ENCODE results near the gene ZNF227.
"Not testable (repeated sequence)": the region's sequence is repeated elsewhere in the genome, so short reads cannot be mapped to it uniquely, and the experiment has no call there.

The ZNF227 gene

GRCh38 chr19:44212250-44212865 lies at the start of gene ZNF227:
Gene ZNF227 (plus strand): TSS chr19:44212532. CDS start chr19:44217793, 5,261 bp downstream.
- peak; percentile 61 to 76 for DNase-seq (ENCODE audit: low read depth in 1 of 2, low spot score in 1 of 2)

GRCh38 chr19:44163789-44164188 lies 48.5 kb upstream of the ZNF227 start:
- no peak for DNase-seq (ENCODE audit: low read depth in 1 of 2, low spot score in 1 of 2)

GRCh38 chr19:44164327-44164672 lies 48.0 kb upstream of the ZNF227 start:
- DNase-seq (ENCODE audit: low read depth in 1 of 2, low spot score in 1 of 2), result no peak

- DNase-seq (ENCODE audit: low read depth in 1 of 2, low spot score in 1 of 2), result peak; percentile 63 to 81
Observed at GRCh38 chr19:44164673-44165512, 47.4 kb upstream of the ZNF227 start, which contains the start of gene ZNF226. Gene ZNF226 (plus strand): TSS chr19:44165100. CDS start chr19:44170081, 4,981 bp downstream.

GRCh38 chr19:44170660-44171059 lies 41.7 kb upstream of the ZNF227 start:
- not testable (repeated sequence) for DNase-seq (ENCODE audit: low read depth in 1 of 2, low spot score in 1 of 2)

DNA sequence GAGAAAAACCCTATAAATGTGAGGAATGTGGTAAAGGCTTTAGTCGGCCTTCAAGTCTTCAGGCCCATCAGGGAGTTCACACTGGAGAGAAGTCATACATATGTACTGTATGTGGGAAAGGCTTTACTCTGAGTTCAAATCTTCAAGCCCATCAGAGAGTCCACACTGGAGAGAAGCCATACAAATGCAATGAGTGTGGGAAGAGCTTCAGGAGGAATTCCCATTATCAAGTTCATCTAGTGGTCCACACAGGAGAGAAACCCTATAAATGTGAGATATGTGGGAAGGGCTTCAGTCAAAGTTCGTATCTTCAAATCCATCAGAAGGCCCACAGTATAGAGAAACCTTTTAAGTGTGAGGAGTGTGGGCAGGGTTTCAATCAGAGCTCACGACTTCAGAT lies 35.7 kb upstream of the ZNF227 start:
- no peak for DNase-seq (ENCODE audit: low read depth in 1 of 2, low spot score in 1 of 2)

DNA sequence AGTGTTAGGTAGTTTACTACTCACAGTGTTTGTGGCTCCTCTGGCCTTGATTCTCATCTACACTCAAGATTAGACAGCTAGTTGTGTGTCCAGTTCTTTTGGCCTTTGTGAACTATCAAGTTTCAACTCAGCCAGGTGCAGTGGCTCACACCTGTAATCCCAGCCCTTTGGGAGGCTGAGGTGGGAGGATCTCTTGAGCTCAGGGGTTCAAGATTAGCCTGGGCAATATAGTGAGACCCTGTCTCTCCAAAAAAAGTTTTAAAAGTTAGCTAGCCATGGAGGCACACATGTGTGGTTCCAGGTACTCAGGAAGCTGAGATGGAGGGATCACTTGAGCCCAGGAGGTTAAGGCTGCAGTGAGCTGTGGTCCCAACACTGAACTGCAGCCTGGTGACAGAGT lies 31.4 kb upstream of the ZNF227 start:
- no peak for DNase-seq (ENCODE audit: low read depth in 1 of 2, low spot score in 1 of 2)

DNA sequence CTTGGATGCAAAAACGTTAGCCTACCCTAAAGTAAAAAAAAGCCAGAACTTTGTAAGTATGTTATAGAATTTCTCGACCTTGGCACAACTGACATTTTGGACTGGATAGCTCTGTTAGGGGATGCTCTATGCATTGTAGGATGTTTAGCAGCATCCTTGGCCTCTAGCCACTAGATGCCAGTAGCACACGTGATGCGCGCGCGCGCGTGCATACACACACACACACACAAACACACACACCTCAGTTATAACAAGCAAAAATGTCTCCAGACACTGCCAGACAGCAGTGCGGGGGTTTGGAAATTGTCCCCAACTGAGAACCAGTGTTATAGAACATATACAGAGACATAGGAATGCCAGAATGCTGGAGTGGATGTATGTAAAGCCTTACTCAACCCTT lies 30.2 kb upstream of the ZNF227 start:
- DNase-seq (ENCODE audit: low read depth in 1 of 2, low spot score in 1 of 2), result no peak

- DNase-seq (ENCODE audit: low read depth in 1 of 2, low spot score in 1 of 2), result no peak
Observed at GRCh38 chr19:44190020-44190419, 22.3 kb upstream of the ZNF227 start.

- DNase-seq (ENCODE audit: low read depth in 1 of 2, low spot score in 1 of 2), result no peak
Observed at GRCh38 chr19:44192127-44192526, 20.2 kb upstream of the ZNF227 start.

GRCh38 chr19:44196772-44197171 lies 15.6 kb upstream of the ZNF227 start:
- no peak for DNase-seq (ENCODE audit: low read depth in 1 of 2, low spot score in 1 of 2)

DNA sequence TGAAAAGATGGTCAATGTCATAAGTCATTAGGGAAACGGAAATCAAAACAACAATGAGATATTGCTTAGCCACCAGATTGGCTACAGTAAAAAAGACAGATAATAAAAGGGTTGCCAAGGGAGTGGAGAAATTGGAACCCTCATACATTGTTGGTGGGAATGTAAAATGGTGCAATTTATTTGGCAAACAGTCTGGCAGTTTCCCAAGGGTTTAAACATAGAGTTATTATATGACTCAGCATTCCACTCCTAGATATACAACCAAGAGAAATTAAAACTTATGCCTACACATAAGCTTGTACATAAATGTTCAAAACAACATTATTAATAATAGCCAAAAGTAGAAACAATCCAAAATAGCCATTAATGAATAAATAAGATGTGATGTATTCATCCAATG lies 9.9 kb upstream of the ZNF227 start:
- no peak for DNase-seq (ENCODE audit: low read depth in 1 of 2, low spot score in 1 of 2)

GRCh38 chr19:44202974-44203373 lies 9.4 kb upstream of the ZNF227 start:
- no peak for DNase-seq (ENCODE audit: low read depth in 1 of 2, low spot score in 1 of 2)

DNA sequence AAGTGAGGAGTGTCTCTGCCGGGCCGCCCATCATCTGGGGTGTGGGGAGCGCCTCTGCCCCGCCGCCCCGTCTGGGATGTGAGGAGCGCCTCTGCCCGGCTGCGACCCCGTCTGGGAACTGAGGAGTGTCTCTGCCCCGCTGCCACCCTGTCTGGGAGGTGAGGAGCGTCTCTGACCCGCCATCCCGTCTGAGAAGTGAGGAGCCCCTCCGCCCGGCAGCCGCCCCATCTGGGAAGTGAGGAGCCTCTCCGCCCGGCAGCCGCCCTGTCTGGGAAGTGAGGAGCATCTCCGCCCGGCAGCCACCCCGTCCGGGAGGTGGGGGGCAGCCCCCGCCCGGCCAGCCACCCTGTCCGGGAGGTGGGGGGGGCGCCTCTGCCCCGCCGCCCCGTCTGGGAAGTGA lies 8.5 kb upstream of the ZNF227 start:
- DNase-seq (ENCODE audit: low read depth in 1 of 2, low spot score in 1 of 2), result not testable (repeated sequence)

DNA sequence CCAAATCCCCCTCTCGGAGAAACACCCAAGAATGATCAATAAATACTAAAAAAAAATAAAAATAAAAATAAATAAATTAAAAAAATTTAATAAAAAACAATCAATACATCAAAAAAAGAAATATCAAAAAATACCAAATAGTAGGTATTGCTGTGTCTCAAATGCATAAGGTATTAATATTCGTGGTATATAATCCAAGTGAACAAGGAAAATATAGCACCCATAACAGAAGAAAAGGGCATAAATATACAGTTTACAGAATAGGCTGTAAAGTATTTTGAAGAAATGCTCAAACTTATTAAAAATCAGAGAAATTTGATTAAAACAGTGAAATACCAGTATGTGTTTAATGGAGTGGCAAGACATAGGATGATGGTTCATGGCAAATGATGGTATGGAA lies 7.6 kb upstream of the ZNF227 start:
- no peak for DNase-seq (ENCODE audit: low read depth in 1 of 2, low spot score in 1 of 2)

GRCh38 chr19:44207126-44207803 lies 5.1 kb upstream of the ZNF227 start:
- DNase-seq (ENCODE audit: low read depth in 1 of 2, low spot score in 1 of 2), result peak; percentile 51 to 81

DNA sequence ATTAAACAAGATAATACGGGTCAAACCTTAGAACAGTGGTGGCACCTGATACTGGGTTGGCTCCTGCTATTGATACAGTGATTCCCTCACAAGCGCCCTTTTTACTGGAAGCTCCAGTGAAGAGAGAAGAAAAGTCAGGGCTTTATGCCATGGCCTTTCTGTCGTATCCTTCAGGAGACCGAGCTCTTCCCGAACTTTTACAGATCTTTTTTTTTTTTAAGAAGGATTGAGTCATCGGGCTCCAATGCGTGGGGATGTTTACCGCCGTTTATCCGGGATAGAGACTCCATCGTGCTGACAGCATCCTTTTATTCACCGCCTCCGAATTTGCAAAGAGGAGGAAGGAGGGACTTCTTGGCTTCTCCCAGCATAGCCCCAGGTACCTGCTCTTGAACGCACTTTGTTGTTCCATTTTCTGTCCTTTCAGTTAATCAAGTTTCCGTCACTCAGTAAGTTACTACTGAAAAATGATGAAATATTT lies 574 bp downstream of the ZNF227 start:
- DNase-seq (ENCODE audit: low read depth in 1 of 2, low spot score in 1 of 2), result no peak

DNA sequence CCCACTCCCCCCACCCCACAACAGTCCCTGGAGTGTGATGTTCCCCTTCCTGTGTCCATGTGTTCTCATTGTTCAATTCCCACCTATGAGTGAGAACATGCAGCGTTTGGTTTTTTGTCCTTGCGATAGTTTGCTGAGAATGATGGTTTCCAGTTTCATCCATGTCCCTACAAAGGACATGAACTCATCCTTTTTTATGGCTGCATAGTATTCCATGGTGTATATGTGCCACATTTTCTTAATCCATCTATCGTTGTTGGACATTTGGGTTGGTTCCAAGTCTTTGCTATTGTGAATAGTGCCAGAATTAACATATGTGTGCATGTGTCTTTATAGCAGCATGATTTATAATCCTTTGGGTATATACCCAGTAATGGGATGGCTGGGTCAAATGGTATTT lies 7.6 kb downstream of the ZNF227 start:
- not testable (repeated sequence) for DNase-seq (ENCODE audit: low read depth in 1 of 2, low spot score in 1 of 2)

DNA sequence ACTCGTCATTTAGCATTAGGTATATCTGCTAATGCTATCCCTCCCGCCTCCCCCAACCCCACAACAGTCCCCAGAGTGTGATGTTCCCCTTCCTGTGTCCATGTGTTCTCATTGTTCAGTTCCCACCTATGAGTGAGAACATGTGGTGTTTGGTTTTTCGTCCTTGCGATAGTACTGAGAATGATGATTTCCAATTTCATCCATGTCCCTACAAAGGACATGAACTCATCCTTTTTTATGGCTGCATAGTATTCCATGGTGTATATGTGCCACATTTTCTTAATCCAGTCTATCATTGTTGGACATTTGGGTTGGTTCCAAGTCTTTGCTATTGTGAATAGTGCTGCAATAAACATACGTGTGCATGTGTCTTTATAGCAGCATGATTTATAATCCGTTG lies 8.4 kb downstream of the ZNF227 start:
- DNase-seq (ENCODE audit: low read depth in 1 of 2, low spot score in 1 of 2), result not testable (repeated sequence)

DNA sequence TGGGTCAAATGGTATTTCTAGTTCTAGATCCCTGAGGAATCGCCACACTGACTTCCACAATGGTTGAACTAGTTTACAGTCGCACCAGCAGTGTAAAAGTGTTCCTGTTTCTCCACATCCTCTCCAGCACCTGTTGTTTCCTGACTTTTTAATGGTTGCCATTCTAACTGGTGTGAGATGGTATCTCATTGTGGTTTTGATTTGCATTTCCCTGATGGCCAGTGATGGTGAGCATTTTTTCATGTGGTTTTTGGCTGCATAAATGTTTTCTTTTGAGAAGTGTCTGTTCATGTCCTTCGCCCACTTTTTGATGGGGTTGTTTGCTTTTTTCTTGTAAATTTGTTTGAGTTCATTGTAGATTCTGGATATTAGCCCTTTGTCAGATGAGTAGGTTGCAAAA lies 9.0 kb downstream of the ZNF227 start:
- not testable (repeated sequence) for DNase-seq (ENCODE audit: low read depth in 1 of 2, low spot score in 1 of 2)

DNA sequence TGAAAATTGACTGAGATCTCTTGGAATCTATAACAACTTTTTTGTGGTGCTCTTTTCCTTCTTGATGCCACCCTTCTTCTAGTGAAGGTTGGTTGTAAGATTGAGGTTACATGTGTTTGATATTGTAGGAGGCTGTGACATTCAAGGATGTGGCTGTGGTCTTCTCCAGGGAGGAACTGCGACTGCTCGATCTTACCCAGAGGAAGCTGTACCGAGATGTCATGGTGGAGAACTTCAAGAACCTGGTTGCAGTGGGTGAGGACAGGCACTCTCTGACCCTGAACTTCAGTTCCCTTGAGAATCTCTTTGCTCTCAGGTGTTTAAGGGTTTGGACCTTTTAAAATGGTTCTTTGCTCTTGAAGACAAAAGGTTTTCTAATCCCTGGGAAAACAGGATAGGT lies 16.0 kb downstream of the ZNF227 start:
- no peak for DNase-seq (ENCODE audit: low read depth in 1 of 2, low spot score in 1 of 2)

GRCh38 chr19:44232867-44233266 lies 20.5 kb downstream of the ZNF227 start:
- DNase-seq (ENCODE audit: low read depth in 1 of 2, low spot score in 1 of 2), result no peak

All from activated CD4-positive, alpha-beta T cell treated with anti-CD3 and anti-CD28 coated beads, Interleukin-2, amount 50 U/mL, for 24 hours (primary cell).